HPDE6-E6E7 (cell line): ENCODE measurements around the gene ZNF37A.
A peak's percentile ranks its signal among the peaks of the same experiment; 100 is the strongest.
"Not testable (repeated sequence)": the region's sequence is repeated elsewhere in the genome, so short reads cannot be mapped to it uniquely, and the experiment has no call there.

Experiments used
- DNase-seq: peaks from one replicate; pipeline ENCODE4 v3.0.0; 2011; ENCODE audit warnings: missing footprints; ENCODE audit errors: extremely low spot score

ZNF37A gene

DNA sequence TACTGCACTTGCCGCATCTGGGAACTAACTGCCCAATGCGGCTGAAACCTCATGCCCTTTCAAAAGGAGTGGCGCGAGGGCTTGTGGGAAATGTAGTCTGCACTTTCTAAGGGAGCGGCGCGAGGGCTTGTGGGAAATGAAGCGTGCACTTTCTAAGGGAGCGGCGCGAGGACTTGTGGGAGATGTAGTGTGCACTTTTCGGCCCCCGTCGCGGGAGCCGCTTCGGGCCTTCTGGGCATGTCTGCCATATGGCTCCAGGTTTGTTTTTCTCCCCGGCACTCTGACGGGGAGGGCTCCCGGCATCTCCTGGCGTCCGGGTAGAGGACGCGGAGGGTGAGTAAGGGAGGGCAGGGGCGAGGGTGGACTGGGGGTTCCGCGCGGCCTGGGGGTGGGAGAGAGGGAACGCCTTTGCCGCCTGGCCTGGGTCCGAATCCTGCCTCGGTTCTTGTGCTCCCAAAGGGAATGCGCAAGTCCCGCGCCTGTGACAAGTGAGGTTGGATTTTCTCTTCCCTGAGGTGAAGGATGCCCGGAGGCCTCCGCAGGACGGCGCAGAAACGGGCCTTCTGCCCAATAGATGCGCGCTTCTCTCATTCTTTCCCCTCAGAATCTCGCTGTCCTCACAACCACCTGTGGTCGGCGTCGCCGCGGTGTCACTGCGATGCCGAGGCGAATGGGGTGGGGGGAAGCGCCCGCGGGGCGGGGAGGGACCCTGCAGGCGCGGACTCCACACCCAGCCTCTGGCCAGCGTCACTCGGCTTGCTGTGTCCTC lies at the start of gene ZNF37A:
TSS of gene ZNF37A (plus strand) at position 180 of the 769 bp plus-strand sequence. CDS start 2,281 bp downstream, outside the sequence.
- peak; percentile 28 for DNase-seq

GRCh38 chr10:38045129-38045528 lies 49.0 kb upstream of the ZNF37A start:
- no peak for DNase-seq

DNA sequence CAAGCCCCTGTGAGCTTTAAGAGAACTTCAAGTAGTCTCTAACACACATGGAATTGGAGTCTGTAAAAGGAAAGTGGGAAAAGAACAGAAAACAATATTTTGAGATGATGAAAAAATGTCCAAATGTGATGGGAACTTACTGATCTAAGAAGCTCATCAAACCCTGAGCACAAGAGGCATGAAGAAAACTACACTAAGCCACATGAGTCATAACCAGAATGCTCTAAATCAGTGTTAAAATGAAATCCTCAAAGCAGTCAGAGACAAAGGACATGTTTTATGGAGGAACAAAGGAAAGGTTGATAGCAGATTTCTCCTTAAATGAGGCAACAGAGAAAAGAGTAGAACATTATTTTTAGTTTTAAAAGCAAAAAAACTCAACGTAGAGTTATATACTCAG lies 46.5 kb upstream of the ZNF37A start:
- DNase-seq: no peak

GRCh38 chr10:38050212-38050611 lies 43.9 kb upstream of the ZNF37A start:
- DNase-seq: no peak

GRCh38 chr10:38054361-38054797 lies 39.8 kb upstream of the ZNF37A start:
- DNase-seq: no peak

GRCh38 chr10:38055274-38055894 lies 38.8 kb upstream of the ZNF37A start:
- DNase-seq: not testable (repeated sequence)

DNA sequence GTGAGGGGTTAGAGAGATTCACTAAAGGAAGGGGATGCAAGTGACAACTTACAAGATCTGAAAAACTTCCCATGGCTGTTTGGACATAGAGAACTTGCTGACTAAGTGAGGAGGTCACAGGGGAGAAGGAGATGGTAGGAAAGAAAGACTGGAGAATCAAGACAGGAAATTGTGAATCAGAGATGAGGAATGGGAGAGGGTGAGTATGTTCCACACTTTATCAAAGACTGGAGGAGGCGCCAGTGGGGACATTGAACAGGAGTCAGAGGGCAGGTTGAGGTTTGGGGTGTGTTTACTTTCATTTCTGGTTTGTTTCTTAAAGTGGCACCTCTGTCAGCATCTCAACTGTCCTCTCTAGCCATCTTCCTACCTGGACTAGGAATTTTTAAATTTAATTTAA lies 24.5 kb upstream of the ZNF37A start:
- DNase-seq: peak; percentile 0

- DNase-seq: no peak
These were observed 23.6 kb upstream of the ZNF37A start for GRCh38 chr10:38070501-38070900.

DNA sequence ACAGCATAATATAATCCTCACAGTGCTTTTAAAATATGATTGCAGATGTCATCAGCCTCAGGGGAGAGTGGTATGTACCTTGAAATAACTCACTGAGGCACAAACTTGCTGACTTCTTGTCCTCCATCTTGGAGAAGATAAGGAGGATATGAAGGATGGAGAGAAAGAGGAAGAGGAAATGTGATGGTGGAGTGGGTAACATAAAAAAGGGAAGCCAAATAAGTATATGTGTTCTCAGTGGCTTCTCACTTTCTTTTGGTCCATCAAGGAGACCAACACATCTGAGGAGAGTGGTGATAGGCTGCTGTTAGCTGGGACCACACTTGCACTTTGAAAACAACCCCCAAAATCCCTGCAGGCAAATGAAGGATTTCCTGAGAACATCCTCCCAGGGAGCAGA lies 21.6 kb upstream of the ZNF37A start:
- DNase-seq: no peak

DNA sequence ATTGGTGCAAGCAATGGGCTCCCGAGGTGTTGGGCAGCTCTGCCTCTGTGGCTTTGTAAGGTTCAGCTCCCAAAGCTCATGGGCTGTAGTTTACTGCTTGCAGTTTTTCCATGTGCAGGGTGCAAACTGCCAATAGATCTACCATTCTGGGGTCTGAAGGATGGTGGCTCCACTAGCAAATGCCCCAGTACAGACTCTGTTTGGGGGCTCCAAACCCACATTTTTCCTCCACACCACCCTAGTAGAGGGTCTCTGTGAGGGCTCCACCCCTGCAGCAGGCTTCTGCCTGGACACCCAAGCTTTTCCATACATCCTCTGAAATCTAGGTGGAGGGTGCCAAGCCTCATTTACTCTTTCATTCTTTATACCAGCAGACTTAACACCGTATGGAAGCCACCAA lies 17.4 kb upstream of the ZNF37A start:
- no peak for DNase-seq

GRCh38 chr10:38093318-38093717 lies 819 bp upstream of the ZNF37A start:
- DNase-seq: not testable (repeated sequence)

GRCh38 chr10:38093816-38094157 lies 350 bp upstream of the ZNF37A start:
- DNase-seq: no peak

DNA sequence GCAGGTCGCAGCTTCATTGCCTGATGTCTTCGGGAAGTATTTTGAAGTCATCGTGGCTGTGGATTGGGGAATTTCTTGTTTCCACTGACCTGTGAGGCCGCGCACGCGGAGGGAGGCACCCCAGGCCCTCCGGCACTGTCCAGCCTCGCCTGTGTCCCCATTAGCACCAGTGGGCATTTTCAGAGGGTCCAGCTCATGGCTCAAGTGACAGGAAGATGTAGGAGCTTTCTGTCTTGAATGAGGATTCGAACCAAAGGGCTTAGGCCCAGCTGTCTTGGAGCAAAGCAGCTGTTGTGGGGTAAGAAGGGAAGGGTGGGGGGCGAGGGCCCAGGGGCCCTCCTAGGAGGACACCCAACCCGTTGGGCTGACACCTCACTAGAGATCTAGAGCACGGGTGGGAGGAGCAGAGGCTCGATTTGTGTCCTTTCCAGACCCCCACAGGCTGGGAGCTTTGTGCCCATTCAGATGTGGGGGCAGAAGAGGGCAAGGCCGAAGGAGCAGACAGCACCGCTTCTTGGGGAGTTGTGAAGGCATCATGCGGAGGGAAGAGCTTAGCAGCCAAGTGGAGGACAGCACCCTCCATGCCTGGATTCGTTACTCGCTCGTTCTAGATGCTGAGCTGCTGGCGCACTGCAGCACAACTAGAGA lies 914 bp downstream of the ZNF37A start:
- no peak for DNase-seq

DNA sequence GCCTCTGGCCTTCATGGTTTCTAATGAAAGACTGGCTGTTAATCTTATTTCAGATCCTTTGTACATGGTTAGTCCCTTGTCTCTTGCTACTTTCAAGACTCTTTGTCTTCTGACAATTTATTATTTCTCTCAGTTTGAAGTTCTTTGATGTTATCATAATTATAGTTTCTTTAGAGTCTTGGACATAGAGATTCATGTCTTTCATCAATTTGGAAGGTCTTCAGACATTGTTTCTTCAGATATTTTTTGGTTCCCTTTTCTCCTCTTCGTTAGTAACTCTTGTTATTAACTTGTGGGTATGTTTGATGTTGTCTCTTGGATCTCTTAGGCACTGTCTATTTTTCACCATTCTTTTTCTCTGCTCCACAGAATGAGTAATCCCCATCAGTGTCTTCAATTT lies 8.7 kb downstream of the ZNF37A start:
- DNase-seq: no peak

GRCh38 chr10:38103756-38104155 lies 9.6 kb downstream of the ZNF37A start:
- DNase-seq: no peak

DNA sequence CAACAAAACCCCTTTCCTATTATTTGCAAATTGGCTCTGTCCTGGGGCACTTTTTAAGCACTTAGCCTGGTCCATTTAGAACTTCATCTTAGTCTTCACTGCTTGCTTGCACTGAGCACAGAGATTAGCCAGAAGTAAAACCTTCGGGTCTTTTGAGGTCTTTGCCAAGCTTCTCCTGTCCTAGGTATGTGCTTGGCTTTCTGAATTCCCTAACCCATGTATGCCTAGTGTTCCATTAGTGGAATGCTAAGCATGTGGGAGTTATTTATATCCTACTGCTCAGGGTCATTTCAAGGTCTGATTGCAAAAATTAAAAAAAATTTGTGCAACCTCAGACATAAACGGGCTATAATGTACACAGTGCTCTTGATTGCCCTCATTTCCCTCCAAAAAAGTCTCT lies 18.0 kb downstream of the ZNF37A start:
- no peak for DNase-seq

DNA sequence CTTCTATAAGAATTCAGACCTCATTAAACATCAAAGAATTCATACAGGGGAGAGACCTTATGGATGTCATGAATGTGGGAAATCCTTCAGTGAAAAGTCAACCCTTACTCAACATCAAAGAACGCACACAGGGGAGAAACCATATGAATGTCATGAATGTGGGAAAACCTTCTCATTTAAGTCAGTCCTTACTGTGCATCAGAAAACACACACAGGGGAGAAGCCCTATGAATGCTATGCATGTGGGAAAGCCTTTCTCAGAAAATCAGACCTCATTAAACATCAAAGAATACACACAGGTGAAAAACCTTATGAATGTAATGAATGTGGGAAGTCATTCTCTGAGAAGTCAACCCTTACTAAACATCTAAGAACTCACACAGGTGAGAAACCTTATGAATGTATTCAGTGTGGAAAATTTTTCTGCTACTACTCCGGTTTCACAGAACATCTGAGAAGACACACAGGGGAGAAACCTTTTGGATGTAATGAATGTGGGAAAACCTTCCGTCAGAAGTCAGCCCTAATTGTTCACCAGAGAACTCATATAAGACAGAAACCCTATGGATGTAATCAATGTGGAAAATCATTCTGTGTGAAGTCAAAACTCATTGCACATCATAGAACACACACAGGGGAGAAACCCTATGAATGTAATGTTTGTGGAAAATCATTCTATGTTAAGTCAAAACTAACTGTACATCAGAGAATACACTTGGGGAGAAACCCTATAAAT lies 24.1 kb downstream of the ZNF37A start:
- no peak for DNase-seq

GRCh38 chr10:38119038-38119437 lies 24.9 kb downstream of the ZNF37A start:
- no peak for DNase-seq

DNA sequence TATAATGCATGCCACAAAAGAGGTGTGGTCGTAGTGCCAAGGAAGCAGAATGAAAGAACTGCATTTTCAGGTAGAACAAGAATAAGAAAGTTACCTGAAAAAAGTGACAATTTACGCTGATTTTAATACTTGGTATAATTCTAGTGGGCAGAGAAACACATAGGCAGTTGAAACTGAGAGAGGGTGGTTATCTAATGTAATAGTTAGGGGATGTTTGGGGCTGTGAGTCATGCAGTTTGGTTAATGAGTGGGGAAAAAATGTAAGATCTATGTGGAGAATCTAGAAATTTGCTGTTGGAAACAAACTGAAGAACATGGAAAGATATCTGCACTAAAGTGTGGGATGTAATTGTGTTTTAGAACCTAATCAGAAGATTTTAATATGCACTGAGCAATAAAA lies 33.7 kb downstream of the ZNF37A start:
- no peak for DNase-seq

- no peak for DNase-seq
These were observed 49.5 kb downstream of the ZNF37A start for GRCh38 chr10:38143587-38143986.

GRCh38 chr10:38146579-38147333 lies 52.6 kb downstream of the ZNF37A start:
- no peak for DNase-seq

GRCh38 chr10:38147686-38148085 lies 53.5 kb downstream of the ZNF37A start:
- no peak for DNase-seq
